MG63 (cell line): ENCODE data around the gene SATB2. TPM values are rescaled to one million over a fixed set of nuclear protein-coding genes. Genes with fewer than 3 reads are reported as not detected.

Experiments used
- DNase-seq: peaks from one replicate; pipeline ENCODE4 v3.0.0-alpha.2; 2020
- H3K27me3 ChIP-seq: fragments of 250-450 bp; sonication (Bioruptor Pico); 2 replicates; pipeline ENCODE4 v1.5.1; 2020; ENCODE audit warnings: mild to moderate bottlenecking, moderate library complexity
- H3K36me3 ChIP-seq: fragments of 250-450 bp; sonication (Bioruptor Pico); 2 replicates; pipeline ENCODE4 v1.5.1; 2020; ENCODE audit warnings: mild to moderate bottlenecking, moderate library complexity
- H3K4me3 ChIP-seq: fragments of 250-450 bp; sonication (Bioruptor Pico); 2 replicates; pipeline ENCODE4 v1.5.1; 2020; ENCODE audit warnings: mild to moderate bottlenecking, moderate library complexity
- H3K9me3 ChIP-seq: fragments of 250-450 bp; sonication (Bioruptor Pico); 2 replicates; pipeline ENCODE4 v1.5.1; 2020; ENCODE audit warnings: mild to moderate bottlenecking, moderate library complexity
- total RNA-seq: library from RNA; depleted of rRNA; stranded (reverse); fragments of >200 nt; shearing (Covaris generic); gene quantifications from 2 replicates; pipeline ENCODE4 v1.2.3, GENCODE V29; 2014; ENCODE audit warnings: low replicate concordance

Gene SATB2
- total RNA-seq, 1 experiment from 2014 or later = 3.4 TPM

DNA sequence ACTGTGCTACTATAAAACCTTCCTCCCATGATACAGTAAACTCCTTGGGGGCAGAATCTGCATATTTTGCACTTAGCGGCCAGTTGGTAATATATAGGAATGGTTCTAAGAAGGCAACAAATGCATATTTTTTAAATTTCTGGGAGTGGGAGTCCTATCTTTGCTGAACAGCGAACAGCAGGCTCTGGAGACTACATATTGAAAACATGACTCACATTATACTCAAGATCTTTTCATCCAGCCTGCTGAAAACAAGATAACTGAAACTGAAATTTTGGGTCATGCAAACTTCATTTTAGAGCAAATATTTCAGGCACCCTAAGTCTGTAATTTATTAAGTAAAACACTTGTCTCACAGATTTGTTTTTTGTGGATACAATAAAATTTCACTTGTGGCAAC lies 122.2 kb downstream of the SATB2 start:
- H3K9me3 ChIP-seq = peaks cover 3% of the 10 kb centered on the region
- H3K27me3 ChIP-seq = no peaks in the 10 kb centered on the region
- peaks cover 2% of the 10 kb centered on the region; the same call in 1 of the 2 replicates for H3K36me3 ChIP-seq
- H3K4me3 ChIP-seq = no peak overlapping the region
- DNase-seq = no peak

DNA sequence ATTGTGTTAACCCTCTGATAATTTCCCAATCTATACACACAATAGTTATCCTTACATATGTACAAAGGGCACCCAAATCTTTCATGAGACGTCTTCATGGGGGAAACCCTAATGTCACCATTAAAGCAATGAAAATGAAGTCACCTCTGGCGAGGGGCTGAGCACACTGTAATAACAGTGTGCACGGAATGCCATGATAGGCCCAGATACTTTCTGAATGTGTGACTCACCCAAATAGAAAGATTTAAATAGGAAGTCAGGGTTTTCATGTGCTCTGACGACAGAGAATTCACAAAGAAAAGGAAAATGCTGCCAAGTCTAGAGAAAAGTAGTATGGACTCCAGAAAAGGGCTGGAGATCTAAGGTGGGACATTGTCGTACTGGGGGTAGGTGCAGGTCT lies 128.3 kb downstream of the SATB2 start:
- Histone ChIP-seq H3K36me3 (peaks cover 9% of the 10 kb centered on the region), H3K9me3 (no peaks in the 10 kb centered on the region), H3K27me3 (no peaks in the 10 kb centered on the region), H3K4me3 (no peak overlapping the region)
- no peak for DNase-seq

DNA sequence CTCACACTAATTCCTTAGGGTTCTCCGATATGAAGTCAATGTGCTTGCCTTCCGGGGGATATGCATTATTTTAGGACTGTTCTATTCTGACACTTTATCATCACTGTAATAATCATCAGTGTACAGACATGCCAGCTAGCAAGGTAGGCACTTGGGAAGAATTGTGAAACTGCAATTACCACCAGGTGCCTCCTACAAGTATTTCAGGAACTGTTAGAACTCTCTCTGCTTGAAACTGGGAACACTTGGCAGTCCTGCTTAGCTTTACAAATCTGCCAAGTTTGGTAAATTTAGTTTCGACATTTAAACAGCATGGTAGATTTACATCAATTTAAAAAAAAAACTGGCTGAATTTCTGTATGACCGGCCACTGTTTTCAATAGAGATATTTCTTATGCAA lies 128.7 kb downstream of the SATB2 start:
- no peaks in the 10 kb centered on the region for H3K27me3 ChIP-seq
- no peak overlapping the region for H3K4me3 ChIP-seq
- peaks cover 9% of the 10 kb centered on the region for H3K36me3 ChIP-seq
- no peaks in the 10 kb centered on the region for H3K9me3 ChIP-seq
- DNase-seq = no peak

DNA sequence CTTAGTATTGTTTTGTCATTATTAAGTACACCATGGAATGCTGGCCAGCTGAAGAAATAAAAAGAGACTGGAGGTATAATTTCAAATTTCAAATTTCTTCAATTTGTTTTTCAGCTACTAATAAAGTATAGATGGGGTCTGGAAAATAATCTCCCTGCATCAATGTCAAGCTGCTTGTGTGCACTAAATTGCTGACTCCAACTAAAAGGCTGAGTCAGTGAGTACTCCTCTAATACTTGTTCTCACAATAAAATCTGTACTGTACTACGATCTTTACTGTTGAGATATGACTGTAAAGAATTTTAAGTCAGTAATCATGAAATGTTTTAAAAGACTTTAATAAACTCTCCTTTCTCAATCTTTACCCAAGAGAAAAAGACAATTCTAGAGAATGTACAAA lies 131.9 kb downstream of the SATB2 start:
- no peak for DNase-seq
- H3K4me3 ChIP-seq = no peak overlapping the region
- H3K9me3 ChIP-seq = no peaks in the 10 kb centered on the region
- H3K36me3 ChIP-seq = peaks cover 12% of the 10 kb centered on the region
- H3K27me3 ChIP-seq = no peaks in the 10 kb centered on the region

DNA sequence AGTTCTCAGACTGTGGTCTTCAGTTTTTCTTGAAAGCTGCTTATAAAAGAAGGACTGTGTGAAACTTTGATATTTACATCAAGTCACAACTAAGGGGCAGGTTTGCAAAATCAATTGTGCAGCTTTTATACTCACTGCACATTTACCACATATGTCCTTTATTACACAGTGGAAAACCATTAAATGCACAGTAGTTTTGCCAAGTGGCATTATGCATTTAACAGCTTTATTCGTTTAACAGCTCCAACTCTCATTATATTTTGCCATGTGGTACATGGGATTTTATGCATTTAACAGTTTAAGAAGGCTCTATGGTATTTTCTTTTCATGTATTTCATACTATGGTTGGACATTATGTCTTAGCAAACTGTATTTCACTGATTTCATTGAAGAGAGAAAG lies 135.6 kb downstream of the SATB2 start:
- Histone ChIP-seq H3K9me3 (no peaks in the 10 kb centered on the region), H3K27me3 (no peaks in the 10 kb centered on the region), H3K4me3 (no peak overlapping the region), H3K36me3 (peaks cover 9% of the 10 kb centered on the region)
- no peak for DNase-seq

DNA sequence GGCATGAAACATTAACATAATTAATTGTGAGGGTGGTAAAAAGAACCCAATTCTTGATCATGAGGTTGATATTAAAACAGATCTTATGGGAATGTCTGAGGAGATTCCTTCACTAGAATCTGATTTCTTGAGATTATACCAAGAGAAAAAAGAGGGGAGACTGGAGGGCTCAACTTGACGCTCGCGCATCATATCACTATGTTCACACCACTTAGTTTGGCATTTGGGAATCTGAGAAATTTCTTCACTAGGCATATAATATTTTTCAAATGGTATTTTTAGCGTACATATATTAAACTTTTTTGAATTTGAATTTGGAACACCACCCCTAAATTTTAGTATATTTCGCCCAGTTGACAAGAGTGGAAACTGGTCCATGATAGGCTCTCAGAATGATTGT lies 140.1 kb downstream of the SATB2 start:
- peaks cover 6% of the 10 kb centered on the region for H3K36me3 ChIP-seq
- no peaks in the 10 kb centered on the region for H3K27me3 ChIP-seq
- H3K4me3 ChIP-seq = no peak overlapping the region
- DNase-seq = no peak
- no peaks in the 10 kb centered on the region for H3K9me3 ChIP-seq

DNA sequence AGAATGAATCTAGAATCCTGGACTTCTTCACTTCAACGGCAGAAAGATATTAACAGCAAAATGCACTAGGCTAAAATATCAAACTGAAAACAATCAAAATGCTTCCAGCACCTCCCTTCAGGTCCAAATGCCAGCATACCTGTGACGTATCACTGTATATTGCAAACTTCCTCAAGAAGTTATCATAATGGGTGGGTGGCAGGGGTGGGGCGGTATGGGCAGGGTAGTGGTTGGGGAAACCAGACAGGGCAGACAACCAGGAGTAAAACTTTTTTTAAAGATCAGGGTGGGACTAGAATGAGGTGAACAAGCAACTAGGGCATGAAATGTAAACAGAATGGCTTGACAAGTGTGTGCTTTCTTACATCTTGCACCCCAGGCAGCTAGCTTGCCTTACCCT lies 140.9 kb downstream of the SATB2 start:
- Histone ChIP-seq H3K9me3 (no peaks in the 10 kb centered on the region), H3K27me3 (no peaks in the 10 kb centered on the region), H3K36me3 (peaks cover 12% of the 10 kb centered on the region), H3K4me3 (no peak overlapping the region)
- no peak for DNase-seq

DNA sequence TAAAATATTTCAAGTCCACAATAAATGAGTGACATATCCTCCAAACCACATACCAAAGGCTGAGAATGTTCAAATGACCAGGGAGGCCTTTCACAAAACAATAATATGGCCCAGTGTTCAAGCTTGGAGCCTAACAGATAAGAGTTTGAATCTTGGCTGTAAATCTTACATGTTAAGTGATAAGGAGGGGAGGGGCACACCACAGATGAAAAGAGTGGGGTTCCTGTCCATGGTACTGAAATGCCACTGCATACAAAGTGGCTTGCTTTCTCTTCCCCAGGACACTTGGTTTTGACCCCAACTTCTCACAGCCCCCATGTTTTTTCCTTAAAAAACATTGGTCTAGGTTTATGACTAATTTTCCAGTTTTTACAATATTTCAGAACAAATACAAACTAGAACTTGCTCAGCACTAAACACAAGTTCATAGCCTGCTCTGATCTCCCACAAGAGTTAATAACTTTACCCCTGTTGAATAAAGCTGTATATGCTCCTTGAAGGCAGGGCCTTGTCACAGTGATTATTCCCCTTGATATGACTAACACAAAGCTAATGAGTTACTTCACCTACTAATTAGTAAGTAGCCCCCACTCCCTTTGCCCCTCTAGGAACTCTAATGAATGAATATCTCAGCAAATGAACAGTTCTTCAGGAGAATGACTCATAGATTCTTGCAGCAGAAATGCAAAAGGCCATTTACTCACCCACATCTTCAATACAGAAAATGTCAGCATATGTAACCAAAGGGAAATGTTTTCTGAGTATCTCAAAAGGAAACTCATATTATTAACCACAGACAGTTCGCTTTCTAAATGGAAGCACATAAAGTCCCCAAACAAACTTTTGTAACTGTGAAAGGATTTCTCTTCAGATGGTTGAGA lies 142.2 kb downstream of the SATB2 start:
- H3K27me3 ChIP-seq = no peaks in the 10 kb centered on the region
- H3K9me3 ChIP-seq = no peaks in the 10 kb centered on the region
- peaks cover 13% of the 10 kb centered on the region for H3K36me3 ChIP-seq
- DNase-seq = no peak
- H3K4me3 ChIP-seq = no peak overlapping the region

DNA sequence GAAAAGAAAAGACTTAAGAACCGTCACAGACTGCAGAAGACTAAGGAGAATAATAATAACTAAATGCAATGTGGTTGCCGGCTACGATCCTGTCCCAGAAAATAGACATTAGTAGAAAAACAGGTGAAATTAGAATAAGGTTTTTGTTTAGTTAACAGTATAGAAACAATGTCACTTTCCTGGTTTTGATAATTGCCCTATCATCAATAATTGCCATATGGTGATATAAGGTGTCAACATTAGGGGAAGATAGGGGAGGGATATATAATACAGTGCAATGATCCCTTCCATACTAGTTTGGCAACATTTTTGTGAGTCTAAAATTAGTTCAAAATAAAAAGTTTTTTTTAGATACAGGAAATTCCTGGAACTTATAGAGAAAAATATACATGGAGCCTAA lies 144.8 kb downstream of the SATB2 start:
- Histone ChIP-seq H3K9me3 (no peaks in the 10 kb centered on the region), H3K27me3 (no peaks in the 10 kb centered on the region), H3K36me3 (peaks cover 24% of the 10 kb centered on the region), H3K4me3 (no peak overlapping the region)
- DNase-seq = no peak

DNA sequence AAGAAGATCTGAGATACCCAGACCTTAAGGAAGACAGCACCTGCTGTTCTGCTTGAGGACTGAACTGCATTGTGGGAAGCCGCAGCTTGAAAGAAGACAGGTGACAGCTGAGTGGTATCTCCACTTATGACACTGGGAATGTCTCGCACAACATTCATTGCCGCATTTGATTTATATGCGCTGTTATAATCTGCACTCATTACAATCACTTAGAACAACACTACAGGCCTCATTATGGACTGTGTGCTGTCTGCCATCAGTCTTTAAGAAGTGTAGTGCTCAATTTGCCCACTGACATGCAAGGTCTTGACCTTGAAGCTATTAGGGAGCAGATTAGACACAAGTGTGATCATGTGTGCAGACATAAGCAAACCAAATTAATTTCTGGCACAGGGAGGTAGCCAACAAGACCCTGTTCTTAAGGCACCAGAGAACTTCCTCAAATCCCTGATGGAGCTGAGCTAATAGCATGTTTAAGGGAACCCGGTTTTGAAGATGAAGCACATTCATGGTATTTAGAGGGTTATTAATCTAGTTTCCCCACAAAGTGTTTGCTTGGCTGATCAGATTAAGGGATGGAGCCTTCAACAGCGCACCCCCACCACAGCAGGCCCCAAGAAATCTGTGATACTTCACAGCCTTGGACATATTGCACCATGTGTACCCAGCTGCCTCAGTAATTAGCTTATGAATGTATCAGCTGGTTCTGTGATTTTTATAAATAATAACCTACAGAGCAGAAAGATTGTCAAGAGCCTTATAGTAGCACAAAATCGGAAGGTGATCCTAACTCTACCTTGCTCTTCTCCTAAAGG lies 146.8 kb downstream of the SATB2 start:
- H3K36me3 ChIP-seq = peaks cover 34% of the 10 kb centered on the region
- no peaks in the 10 kb centered on the region for H3K27me3 ChIP-seq
- no peak overlapping the region for H3K4me3 ChIP-seq
- no peak for DNase-seq
- H3K9me3 ChIP-seq = no peaks in the 10 kb centered on the region

DNA sequence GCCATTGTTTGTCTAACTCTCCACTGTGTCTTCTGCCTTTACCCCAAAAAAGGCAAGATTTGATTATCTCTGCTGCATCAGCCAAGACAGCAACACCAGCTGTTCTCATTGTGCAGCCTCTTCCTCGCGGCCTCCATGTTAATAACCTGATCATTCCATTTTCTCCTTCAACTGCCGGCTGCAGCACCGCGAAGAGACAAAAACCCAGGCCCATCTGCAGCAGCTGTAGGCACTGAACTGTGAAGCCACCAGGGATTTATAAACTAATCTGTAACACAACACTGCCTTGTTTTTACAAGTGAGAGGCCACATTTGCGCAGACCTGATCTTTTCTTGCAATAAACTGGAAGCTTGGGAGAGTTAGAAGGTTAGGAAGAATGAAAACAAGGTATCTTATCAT lies 147.8 kb downstream of the SATB2 start:
- Histone ChIP-seq H3K9me3 (no peaks in the 10 kb centered on the region), H3K4me3 (no peak overlapping the region), H3K27me3 (no peaks in the 10 kb centered on the region), H3K36me3 (peaks cover 34% of the 10 kb centered on the region)
- DNase-seq = no peak

DNA sequence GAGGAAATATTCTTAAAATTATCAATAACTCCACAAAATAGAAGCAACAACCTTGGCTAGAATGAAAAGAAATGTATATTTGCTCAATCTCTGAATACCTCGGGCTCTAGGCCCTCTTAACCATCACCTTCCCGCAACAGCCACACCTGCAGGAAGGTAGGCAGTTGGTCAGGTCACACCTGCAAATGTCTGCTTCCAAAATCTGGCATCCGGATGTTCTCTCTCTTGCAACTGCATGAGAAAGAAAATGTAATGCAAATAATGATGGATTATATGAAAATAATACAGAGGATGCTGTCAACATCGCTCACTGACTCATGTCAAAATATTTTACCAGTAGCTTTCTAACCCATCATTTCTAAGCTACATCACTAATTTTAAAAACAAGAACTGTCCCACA lies 148.3 kb downstream of the SATB2 start:
- no peak for DNase-seq
- Histone ChIP-seq H3K4me3 (no peak overlapping the region), H3K36me3 (peaks cover 34% of the 10 kb centered on the region)

DNA sequence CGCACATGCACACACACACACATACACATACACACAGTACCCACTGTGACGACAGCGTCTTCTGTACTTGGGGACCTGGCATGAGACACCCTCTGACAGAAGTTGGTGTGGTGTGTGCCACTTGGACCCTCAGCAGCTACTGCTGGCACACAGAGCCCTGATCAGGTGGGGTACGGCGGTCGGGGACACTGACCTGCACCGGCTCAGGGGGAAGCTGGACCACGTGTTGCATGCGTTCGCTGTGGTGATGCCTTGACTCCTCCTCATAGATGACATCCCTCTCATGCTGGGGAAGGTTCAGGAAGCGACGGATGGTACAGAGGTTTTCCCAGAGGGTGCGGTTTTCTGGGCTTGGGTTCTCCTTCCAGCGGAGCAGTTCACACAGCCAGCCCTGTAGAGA lies 149.2 kb downstream of the SATB2 start:
- Histone ChIP-seq H3K4me3 (no peak overlapping the region), H3K27me3 (no peaks in the 10 kb centered on the region), H3K9me3 (no peaks in the 10 kb centered on the region), H3K36me3 (peaks cover 30% of the 10 kb centered on the region)
- DNase-seq = no peak

More for the DNA sequence above, 148.3 kb downstream of the SATB2 start:
- H3K27me3 ChIP-seq = no peaks in the 10 kb centered on the region
- no peaks in the 10 kb centered on the region for H3K9me3 ChIP-seq

DNA sequence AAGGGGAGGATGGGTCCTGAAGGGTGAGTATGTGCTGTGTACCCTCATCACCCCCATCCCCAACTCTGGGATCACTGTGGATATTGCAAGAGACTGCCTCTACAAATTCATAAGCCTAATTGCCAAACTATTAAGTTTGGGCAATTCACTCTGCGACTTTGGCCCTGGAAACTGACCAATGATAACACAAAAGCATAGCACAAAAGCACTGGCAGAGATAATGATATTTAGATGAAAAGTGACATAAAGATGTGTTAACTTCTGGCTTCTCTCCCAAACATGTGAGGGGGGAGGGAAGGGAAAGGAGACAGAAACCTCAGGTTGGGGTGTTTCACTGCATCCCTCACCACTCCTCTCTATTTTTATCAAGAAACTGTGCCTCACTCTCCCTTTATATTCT lies 150.3 kb downstream of the SATB2 start:
- DNase-seq = no peak
- Histone ChIP-seq H3K27me3 (no peaks in the 10 kb centered on the region), H3K4me3 (no peak overlapping the region), H3K9me3 (no peaks in the 10 kb centered on the region), H3K36me3 (peaks cover 28% of the 10 kb centered on the region)

DNA sequence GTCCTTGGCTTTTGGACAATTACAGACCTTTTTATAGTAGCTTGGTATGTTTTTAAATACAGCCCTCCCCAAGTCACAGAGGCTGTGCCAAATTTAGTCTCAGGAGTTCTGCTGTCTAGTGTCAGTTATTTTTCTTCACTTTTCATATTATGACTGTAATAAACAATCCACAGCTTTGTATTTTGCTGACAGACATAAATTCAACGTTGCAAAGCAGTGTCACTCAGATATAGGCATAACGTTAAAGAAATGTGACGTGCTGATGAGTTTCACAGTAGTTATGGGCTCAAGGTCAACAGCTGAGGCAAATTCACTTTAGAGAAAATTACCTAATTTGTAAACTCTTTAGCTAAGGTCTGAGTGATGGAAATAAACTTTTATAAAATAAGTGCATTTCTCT lies 151.6 kb downstream of the SATB2 start:
- H3K27me3 ChIP-seq = no peaks in the 10 kb centered on the region
- H3K36me3 ChIP-seq = peaks cover 21% of the 10 kb centered on the region
- no peak overlapping the region for H3K4me3 ChIP-seq
- DNase-seq = no peak
- no peaks in the 10 kb centered on the region for H3K9me3 ChIP-seq

DNA sequence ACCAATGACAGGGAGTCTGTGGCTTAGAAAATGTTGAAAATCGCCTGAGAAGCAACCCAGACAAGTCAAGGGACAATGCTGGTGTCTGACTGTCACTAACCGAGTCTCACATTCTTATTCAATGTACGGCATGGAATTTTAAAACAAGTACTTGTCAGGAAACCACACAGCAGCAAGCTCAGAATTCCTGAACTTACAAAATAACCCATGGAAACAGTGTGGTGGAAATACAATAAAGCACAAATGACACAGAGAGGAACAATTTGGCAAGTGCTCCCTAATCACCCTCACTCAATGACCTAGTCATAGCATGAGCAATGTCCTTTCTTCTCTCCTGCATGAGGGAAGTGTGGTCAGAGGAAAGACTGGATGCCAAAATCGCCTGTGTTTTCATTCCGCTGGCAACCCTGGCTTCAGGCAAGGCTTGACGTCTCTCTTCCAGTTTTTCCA lies 154.0 kb downstream of the SATB2 start:
- Histone ChIP-seq H3K27me3 (no peaks in the 10 kb centered on the region), H3K4me3 (no peak overlapping the region), H3K9me3 (no peaks in the 10 kb centered on the region), H3K36me3 (peaks cover 18% of the 10 kb centered on the region)
- peak; percentile 90 for DNase-seq

DNA sequence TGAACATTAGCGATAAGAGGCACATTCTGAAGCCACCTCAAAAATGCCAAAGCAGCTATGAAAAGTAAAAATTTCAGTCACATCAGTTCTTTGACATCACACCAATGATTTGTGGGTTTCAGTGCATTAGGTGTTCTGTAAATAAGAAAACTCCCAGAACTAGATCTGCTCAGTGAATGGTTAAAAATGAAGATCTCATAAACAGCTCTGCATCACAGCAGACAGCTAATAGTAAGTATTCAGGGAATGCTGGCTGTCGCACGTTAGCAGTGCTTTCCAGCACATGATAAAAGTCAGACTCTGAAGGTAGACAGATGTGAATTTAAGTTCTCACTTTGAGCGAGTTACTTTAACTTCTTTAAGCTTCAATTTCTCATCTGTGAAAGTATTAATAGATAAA lies 154.9 kb downstream of the SATB2 start:
- H3K27me3 ChIP-seq = no peaks in the 10 kb centered on the region

More for the DNA sequence above, 154.9 kb downstream of the SATB2 start:
- Histone ChIP-seq H3K9me3 (no peaks in the 10 kb centered on the region), H3K36me3 (peaks cover 9% of the 10 kb centered on the region), H3K4me3 (no peak overlapping the region)
- DNase-seq = no peak
